ENCODE measurements around the gene PTGER3. TPM values are rescaled to one million over a fixed set of nuclear protein-coding genes. Genes with fewer than 3 reads are reported as not detected.

Gene PTGER3
- polyA plus RNA-seq, 1 of the 3 experiments (the other 2 are of a cell fraction), result 1.9 TPM

GRCh38 chr1:70994753-70995268 is 52.8 kb downstream of the PTGER3 start (continued):
- no peak for TF ChIP-seq ZBTB33 (IDR thresholded peaks at IDR 0.05; ENCODE audit: borderline replicate concordance, low read depth)

GRCh38 chr1:70993798-70994197 is 53.8 kb downstream of the PTGER3 start:
- no peaks in the 10 kb centered on the region for H3K27me3 ChIP-seq (ENCODE audit: insufficient read depth)
- WGBS (ENCODE audit: low lambda C conversion rate), result 73% methylated on average over 3 of the region's 3 CpGs
- DNase-seq, result no peak
- no peaks in the 10 kb centered on the region for H4K20me1 ChIP-seq (ENCODE audit: insufficient read depth)
- H3K4me3 ChIP-seq (ENCODE audit: low read depth in 2 of 2, low read length in 1 of 2), result no peak overlapping the region
- ChIA-PET POLR2A (no interaction called here), CTCF (no interaction called here)
- no peaks in the 10 kb centered on the region for H3K9me3 ChIP-seq
- no peaks in the 10 kb centered on the region for H3K79me2 ChIP-seq (ENCODE audit: insufficient read depth)
- TF ChIP-seq GATA2 (CRISPR knock-in tag; IDR thresholded peaks at IDR 0.05) (no peak), FOSL2 (IDR thresholded peaks at IDR 0.05; ENCODE audit: borderline replicate concordance, low read depth) (no peak), NRF1 (IDR thresholded peaks at IDR 0.05; ENCODE audit: low read depth, low read length) (no peak), FOXJ3 (CRISPR knock-in tag; IDR thresholded peaks at IDR 0.05) (no peak), POLR2AphosphoS5 (IDR thresholded peaks at IDR 0.05; ENCODE audit: low read depth, low read length) (no peak), MXI1 (IDR thresholded peaks at IDR 0.05; ENCODE audit: low read depth, low read length) (no peak)
- H3K4me1 ChIP-seq (ENCODE audit: control insufficient read depth in 1 of 2, insufficient read depth in 2 of 2, low read depth in 1 of 2, low read length in 1 of 2), result no peaks in the 10 kb centered on the region
- no peaks in the 10 kb centered on the region for H3F3A ChIP-seq (replicated peaks; ENCODE audit: insufficient read depth)
- H3K4me2 ChIP-seq, result no peak overlapping the region
- H3K9ac ChIP-seq, result no peak overlapping the region
- H2AFZ ChIP-seq (ENCODE audit: low read depth), result no peak overlapping the region
- H3K9me2 ChIP-seq, result no peaks in the 10 kb centered on the region
- H3K36me3 ChIP-seq (replicated peaks in 1 of 2; ENCODE audit: control insufficient read depth in 1 of 2, insufficient read depth in 2 of 2, low read length in 1 of 2), result no peaks in the 10 kb centered on the region
- no peak overlapping the region for H3K27ac ChIP-seq (ENCODE audit: low read depth in 2 of 2, low read length in 1 of 2)

- no peaks in the 10 kb centered on the region for H3K27me3 ChIP-seq (ENCODE audit: insufficient read depth)
- CTCF ChIA-PET, result no interaction called here
- H3K4me2 ChIP-seq, result no peak overlapping the region
- WGBS (ENCODE audit: low lambda C conversion rate), result 63% methylated on average over 2 of the region's 2 CpGs
- H3K9ac ChIP-seq, result no peak overlapping the region
- POLR2A ChIA-PET, result no interaction called here
- no peaks in the 10 kb centered on the region for H3K36me3 ChIP-seq (replicated peaks in 1 of 2; ENCODE audit: control insufficient read depth in 1 of 2, insufficient read depth in 2 of 2, low read length in 1 of 2)
- H3K4me3 ChIP-seq (ENCODE audit: low read depth in 2 of 2, low read length in 1 of 2), result no peak overlapping the region
- no peak overlapping the region for H2AFZ ChIP-seq (ENCODE audit: low read depth)
- no peaks in the 10 kb centered on the region for H3K79me2 ChIP-seq (ENCODE audit: insufficient read depth)
- no peaks in the 10 kb centered on the region for H4K20me1 ChIP-seq (ENCODE audit: insufficient read depth)
- no peaks in the 10 kb centered on the region for H3K9me2 ChIP-seq
- no peaks in the 10 kb centered on the region for H3K4me1 ChIP-seq (ENCODE audit: control insufficient read depth in 1 of 2, insufficient read depth in 2 of 2, low read depth in 1 of 2, low read length in 1 of 2)
- no peak overlapping the region for H3K27ac ChIP-seq (ENCODE audit: low read depth in 2 of 2, low read length in 1 of 2)
- H3F3A ChIP-seq (replicated peaks; ENCODE audit: insufficient read depth), result no peaks in the 10 kb centered on the region
- TF ChIP-seq SIN3A (IDR thresholded peaks at IDR 0.05; ENCODE audit: borderline replicate concordance, low read depth, low read length) (no peak), MEF2A (IDR thresholded peaks at IDR 0.05; ENCODE audit: borderline replicate concordance, low read depth) (no peak), USF1 (IDR thresholded peaks at IDR 0.05; ENCODE audit: borderline replicate concordance, low read depth) (no peak), YY1 (IDR thresholded peaks at IDR 0.05; ENCODE audit: low read depth) (no peak), FOXJ3 (CRISPR knock-in tag; IDR thresholded peaks at IDR 0.05) (no peak), GABPA (IDR thresholded peaks at IDR 0.05; ENCODE audit: low read depth) (no peak), TEAD4 (IDR thresholded peaks at IDR 0.05; ENCODE audit: borderline replicate concordance, insufficient read depth) (no peak), MXI1 (IDR thresholded peaks at IDR 0.05; ENCODE audit: low read depth, low read length) (no peak), TCF12 (IDR thresholded peaks at IDR 0.05) (no peak)
- H3K9me3 ChIP-seq, result no peaks in the 10 kb centered on the region
- DNase-seq, result no peak
These were observed 55.1 kb downstream of the PTGER3 start for GRCh38 chr1:70992521-70992920.

Measured in SK-N-SH (cell line).